Stimulated activated naive CD4-positive, alpha-beta T cell (primary cell): Measurements from ENCODE around the gene OR8S1.
"Not testable (repeated sequence)": the region's sequence is repeated elsewhere in the genome, so short reads cannot be mapped to it uniquely, and the experiment has no call there.

ENCODE experiments used
- DNase-seq, 6 experiments: peaks; one replicate each; lab custom pipeline; 2025; lab: John Stamatoyannopoulos, UW

The OR8S1 gene, protein sequence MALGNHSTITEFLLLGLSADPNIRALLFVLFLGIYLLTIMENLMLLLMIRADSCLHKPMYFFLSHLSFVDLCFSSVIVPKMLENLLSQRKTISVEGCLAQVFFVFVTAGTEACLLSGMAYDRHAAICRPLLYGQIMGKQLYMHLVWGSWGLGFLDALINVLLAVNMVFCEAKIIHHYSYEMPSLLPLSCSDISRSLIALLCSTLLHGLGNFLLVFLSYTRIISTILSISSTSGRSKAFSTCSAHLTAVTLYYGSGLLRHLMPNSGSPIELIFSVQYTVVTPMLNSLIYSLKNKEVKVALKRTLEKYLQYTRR

DNA sequence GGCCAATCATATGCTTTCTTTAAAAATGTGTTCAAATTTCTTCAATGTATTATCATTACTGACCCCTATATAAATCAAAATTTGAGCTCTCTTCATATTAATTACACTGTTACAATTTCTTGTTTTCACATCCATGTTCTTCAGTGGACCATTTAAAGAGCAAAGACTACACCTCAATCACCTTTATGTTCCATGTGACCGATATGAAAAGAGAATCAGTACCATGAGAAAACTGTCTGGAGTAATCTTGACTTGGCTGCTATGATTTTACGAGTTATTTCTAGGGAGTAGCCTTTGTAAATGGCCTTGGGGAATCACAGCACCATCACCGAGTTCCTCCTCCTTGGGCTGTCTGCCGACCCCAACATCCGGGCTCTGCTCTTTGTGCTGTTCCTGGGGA lies at the start of gene OR8S1:
TSS of gene OR8S1 (plus strand) at position 301 of the 400 bp plus-strand sequence. CDS start at position 301, 0 bp downstream.
- DNase-seq = no peak

DNA sequence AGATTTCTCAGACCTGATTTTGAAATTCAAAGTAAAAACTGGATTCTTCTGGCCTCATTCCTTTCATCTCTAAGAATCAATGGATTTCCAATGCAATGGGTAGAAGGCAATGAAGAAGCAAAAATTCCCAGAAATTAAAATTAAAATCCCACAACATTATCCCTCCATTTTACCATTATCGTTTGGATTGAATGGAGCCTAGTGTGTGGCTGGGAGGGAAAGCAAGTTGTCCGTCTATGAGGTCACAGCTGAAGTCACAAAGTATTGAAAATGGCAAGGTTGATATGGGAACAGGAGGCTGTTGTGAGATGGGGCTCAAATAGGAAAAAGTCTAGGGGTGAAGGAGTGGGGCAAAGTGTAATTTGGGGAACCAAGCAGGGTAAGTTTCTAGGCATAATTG lies 43.2 kb upstream of the OR8S1 start, which contains the start of gene C12orf54:
TSS of gene C12orf54 (plus strand) at position 301 of the 400 bp plus-strand sequence. CDS start 799 bp downstream, outside the sequence.
- DNase-seq = no peak

DNA sequence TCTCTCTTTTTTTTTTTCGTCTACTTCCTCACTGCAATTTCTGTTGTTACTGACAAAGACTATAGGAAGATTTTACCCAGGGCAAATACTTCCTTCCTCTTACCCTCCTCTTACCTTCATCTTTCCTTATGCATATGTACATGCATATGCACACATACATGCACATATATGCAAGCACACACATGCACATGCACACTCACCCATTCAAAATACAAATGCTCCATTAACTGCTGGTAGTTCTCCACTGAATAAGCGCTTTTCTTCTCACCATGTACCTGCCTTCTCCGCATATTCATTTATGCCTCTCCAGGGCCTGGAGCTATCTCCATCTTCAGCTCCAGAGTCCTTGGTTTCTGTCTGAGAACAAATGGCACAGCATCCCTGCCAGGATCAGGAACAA lies 42.5 kb upstream of the OR8S1 start:
- no peak for DNase-seq

DNA sequence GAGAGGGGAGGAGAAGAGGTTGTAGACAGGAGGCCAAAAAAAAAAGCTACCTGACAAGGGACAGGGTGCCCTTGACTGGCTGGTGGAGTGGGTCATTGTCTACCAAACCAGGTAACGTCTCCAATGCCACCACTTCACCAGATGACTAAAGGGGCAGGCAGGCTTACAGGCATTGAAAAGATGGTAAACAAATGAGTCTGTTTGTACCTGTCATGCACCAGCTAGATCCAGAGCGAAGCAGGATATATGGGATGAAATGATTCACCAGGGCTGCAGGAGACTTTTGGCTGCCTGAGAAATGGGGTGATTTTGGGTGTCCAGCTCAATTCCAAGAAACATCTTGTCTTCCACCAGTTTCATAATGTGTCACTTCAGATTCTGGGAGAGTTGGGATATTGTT lies 39.2 kb upstream of the OR8S1 start:
- no peak for DNase-seq

DNA sequence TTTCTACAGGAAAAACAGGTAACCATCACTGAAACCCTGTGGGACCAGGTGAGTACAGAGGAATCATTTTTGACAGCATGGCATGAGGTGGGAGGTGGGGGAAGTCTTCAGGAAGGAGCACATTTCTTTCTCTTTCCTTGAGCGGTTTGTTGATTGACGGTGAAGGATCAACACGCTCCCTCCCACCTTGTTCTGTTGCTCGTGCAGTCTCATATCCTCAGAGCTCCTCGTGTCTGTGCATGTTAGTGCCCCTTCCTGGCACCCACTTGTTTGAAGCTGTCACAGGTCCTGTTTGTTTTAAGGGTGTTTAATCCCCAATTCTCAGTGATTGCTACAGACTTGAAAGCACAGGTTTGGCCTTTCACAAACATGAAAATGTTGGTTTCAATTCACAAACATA lies 38.8 kb upstream of the OR8S1 start:
- no peak for DNase-seq

DNA sequence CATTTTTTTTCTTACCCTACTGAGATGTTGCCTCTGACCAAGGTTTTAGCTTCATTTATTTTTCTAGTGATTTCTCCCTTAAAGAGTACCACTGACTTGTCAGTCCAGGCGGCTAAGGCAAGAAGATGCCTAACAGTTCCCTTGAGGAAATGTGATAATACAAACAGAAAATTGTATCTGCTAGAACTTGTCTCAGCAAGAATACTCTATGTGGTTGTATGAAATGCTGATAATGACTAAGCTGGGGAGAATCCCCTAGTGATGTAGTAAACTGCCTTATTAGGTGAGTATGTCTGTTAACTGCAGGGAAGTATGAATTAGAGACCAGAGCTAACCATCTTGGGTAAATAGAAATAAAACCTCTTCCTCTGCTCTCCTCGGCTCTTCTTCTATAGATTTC lies 36.4 kb upstream of the OR8S1 start:
- no peak for DNase-seq

DNA sequence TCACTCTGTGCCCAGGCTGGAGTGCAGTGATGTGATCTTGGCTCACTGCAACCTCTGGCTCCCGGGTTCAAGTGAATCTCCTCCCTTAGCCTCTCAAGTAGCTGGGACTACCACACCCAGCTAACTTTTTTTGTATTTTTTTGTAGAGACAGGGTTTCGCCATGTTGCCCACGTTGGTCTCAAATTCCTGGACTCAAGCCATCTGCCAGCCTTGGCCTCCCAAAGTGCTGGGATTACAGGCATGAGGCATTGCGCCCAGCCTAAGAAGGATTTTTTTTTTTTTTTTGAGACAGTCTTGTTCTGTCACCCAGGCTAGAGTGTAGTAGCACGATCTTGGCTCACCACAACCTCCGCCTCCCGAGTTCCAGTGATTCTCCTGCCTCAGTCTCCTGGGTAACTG lies 36.0 kb upstream of the OR8S1 start:
- DNase-seq = not testable (repeated sequence)

DNA sequence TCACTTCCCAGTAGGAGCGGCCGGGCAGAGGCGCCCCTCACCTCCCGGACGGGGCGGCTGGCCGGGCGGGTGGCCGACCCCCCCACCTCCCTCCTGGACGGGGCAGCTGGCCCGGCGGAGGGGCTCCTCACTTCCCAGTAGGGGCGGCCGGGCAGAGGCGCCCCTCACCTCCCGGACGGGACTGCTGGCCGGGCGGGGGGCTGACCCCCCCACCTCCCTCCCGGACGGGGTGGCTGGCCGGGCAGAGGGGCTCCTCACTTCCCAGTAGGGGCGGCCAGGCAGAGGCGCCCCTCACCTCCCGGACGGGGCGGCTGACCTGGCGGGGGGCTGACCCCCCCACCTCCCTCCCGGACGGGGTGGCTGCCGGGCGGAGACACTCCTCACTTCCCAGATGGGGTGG lies 25.2 kb upstream of the OR8S1 start:
- not testable (repeated sequence) for DNase-seq

DNA sequence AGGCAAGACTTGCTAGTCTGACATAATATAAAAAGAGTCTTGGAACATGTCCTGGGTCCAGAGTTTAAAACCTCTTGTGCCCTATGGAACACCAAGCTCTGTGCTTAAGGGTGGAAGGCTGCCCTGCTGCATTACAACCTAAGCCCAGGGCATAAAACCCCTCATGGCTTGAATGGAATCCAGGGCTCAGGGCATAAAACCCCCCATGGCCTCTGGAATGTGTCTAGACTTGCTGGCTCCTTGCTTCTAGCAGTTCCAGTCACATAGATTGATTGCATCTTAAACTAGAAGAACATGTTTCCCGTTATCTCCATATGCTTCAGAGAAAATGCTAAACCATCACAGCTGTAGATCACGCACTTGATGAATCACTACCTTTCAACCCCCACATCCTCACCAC lies 18.6 kb upstream of the OR8S1 start:
- not testable (repeated sequence) for DNase-seq

DNA sequence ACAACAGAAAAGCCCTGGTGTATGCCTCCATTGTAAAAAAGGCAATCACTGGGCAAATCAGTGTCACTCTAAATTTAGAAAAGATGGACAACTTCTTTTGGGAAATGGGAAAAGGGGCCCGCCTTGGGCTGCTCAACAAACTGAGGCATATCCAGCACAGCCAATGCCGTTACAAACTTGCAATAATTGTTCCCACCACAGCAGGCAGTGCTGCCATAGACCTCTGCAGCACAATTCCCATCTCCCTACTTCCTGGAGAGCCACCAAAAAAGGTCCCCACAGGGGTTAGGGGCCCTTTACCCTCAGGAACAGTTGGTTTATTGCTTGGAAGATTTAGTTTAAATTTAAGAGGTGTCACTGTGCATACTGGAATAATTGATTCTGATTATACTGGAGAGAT lies 16.4 kb upstream of the OR8S1 start:
- no peak for DNase-seq

DNA sequence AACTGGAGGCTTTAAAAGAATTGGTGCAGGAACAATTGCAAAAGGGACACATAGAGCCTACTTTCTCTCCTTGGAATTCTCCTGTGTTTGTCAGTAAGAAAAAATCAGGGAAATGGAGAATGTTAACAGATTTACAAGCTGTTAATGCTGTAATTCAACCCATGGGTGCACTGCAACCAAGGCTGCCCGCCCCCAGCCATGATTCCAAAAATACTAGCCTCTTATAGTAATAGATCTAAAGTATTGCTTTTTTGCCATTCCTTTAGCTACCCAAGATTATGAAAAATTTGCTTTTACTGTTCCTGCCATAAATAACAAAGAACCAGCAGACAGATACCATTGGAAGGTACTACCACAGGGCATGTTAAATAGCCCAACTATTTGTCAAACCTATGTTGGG lies 15.3 kb upstream of the OR8S1 start:
- DNase-seq = no peak

DNA sequence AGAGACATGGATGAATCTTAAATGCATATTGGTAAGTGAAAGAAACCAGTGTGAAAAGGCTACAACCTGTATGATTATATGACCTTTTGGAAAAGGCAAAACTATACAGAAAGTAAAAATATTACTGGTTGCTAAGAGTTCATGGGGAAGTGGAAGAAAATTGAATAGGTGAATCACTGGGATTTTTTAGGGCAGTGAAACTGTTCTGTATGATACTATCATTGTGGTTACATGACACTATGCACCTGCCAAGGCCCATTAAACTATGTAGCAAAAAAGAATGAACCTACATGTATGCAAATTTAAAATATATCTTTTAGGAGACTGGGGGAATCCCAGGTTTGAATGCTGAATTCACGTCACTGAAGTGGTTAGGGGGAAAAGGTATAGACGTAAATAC lies 12.6 kb upstream of the OR8S1 start:
- no peak for DNase-seq

DNA sequence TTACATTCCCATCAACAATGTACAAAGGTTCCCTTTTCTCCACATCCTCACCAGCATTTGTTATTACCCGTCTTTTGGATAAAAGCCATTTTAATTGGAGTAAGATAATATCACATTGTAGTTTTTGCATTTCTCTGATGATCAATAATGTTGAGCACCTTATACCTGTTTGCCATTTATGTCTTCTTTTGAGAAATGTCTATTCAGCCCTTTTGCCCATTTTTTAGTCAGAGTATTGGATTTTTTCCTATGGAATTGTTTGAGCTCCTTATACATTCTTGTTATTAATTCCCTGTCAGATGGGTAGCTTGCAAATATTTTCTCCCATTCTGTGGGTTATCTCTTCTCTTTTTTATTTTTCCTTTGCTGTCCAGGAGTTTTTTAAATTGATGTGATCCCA lies 10.7 kb upstream of the OR8S1 start:
- no peak for DNase-seq

DNA sequence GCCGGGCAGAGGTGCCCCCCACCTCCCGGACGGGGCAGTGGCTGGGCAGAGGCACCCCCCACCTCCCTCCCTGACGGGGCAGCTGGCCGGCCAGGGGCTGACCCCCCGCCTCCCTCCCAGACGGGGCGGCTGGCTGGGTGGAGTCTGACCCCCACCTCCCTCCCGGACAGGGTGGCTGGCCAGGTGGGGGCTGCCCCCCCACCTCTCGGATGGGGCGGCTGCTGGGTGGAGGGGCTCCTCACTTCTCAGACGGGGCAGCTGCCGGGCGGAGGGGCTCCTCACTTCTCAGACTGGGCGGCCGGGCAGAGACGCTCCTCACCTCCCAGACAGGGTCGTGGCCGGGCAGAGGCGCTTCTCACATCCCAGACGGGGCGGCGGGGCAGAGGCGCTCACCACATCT lies 5.1 kb upstream of the OR8S1 start:
- not testable (repeated sequence) for DNase-seq

DNA sequence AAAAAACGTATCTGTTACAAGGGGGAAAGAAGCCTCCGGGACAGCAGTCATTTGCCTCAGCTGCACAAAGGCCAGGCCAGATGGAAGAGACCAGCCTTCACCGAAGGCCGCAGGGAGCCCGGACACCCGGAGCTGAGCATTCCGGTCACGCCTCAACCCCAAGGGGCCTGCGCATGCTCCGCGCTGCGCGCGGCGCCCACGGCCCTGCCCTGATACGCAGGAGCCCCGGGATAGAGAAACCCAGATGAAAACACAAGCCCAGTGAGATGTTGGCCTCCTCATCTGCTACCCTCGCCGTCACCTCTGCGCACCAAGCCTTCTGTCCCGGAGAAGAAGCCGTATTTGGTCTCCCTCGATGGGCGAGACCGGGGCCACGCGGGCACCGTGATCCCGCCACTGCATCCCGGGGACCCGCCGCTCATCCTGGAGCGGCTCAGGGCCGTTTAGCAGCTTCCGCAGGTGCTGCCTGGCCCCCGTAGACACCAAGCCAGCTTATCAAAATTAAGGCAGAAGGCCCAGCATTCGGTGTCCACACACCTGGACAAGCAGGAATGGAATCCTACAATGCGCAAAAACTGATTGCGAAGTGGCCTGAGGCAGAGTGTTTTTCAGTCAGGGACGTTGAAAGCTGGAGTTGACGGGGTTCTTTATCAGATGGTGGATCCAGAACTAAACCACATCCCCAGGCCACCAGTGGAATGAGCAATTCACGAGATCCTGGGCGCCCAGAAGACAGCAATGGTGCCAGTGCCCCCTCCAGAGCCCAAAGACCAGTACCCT lies 2.6 kb downstream of the OR8S1 start:
- DNase-seq = no peak

DNA sequence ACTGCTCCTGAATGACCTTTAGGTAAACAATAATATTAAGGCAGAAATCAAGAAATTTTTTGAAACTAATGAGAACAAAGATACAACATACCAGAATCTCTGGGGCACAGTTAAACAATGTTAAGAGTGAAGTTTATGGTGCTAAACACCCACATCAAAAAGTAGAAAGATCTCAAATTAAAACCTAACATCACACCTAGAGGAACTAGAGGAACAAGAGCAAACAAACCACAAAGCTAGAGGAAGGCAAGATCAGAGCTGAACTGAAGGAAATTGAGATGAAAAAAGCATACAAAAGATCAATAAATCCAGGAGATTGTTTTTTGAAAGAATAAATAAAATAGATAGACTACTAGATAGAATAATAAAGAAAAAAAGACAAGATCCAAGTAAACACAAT lies 7.2 kb downstream of the OR8S1 start:
- DNase-seq = peak in 3 of 6 experiments; percentile 24 to 60 (median 60)

DNA sequence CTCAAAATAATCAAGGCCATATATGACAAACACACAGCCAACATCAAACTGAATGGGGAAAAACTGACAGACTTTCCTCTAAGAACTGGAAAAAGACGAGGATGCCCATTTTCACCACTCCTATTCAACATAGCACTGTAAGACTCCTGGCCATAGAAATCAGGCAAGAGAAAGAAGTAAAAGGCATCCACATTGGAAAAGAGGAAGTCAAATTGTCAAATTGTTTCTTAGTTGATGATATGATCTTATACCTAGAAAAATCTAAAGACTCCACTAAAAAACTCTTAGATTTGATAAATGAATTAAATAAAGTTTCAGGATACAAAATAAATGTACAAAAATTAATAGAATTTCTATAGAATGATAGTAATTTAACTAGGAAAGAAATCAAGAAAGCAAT lies 11.2 kb downstream of the OR8S1 start:
- DNase-seq = no peak

DNA sequence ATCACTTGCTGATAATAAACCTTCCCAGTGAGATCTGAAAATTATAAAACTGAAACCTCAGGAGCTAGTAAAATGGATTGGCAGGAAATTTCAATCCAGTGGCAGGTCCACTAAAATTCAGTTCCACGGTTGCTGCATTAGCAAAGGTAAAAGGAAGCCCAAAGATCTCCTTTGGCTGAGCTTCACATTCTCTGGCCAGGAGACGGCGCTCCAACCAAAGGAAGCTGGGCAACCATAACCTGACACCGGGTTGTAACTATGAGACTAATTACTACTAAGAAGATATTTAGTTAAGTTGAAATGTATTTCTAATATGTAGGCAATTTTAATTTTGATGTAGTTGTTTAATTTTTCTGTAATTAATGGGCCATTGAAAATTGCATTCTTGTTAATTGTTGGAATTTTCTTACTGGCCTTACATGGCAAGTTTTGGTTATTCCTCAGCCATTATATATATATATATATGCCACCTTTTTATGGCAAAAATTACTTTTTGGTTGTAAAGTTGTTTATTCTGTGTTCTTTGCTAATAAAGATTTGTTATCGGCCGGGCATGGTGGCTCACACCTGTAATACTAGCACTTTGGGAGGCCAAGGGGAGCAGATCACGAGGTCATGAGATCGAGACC lies 17.0 kb downstream of the OR8S1 start:
- peak; percentile 5 to 36 (median 19) for DNase-seq

DNA sequence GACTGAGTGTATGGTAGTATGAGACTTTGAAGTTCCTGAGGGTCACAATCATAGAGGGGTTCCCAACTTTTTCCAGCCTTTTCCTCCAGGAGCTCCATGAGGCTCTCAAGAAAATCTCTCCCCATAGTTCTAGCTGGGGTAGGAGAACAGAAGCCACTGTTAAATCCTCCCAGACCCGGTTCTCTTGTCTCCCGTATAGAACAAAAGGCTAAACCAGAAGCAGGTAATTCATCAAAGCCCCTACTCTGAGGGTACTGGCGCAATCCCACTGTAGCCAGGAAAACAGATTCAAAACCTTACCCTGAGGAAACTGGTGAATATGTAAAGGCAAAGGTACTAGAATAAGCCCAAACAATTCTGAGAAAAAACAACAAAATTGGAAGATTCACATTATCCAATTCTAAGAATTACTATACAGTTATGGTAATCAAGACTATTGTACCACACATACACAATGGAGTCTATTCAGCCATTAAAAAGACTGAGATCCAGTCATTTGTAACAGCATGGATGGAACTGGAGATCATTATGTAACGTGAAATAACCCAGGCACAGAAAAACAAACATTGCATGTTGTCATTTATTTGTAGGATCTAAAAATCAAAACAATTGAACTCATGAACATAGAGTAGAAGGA lies 20.5 kb downstream of the OR8S1 start:
- DNase-seq = no peak

DNA sequence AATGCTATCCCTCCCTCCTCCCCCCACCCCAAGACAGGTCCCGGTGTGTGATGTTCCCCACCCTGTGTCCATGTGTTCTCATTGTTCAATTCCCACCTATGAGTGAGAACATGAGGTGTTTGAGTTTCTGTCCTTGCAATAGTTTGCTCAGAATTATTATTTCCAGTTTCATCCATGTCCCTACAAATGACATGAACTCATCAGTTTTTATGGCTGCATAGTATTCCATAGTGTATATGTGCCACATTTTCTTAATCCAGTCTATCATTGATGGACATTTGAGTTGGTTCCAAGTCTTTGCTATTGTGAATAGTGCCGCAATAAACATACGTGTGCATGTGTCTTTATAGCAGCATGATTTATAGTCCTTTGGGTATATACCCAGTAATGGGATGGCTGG lies 21.6 kb downstream of the OR8S1 start:
- not testable (repeated sequence) for DNase-seq

DNA sequence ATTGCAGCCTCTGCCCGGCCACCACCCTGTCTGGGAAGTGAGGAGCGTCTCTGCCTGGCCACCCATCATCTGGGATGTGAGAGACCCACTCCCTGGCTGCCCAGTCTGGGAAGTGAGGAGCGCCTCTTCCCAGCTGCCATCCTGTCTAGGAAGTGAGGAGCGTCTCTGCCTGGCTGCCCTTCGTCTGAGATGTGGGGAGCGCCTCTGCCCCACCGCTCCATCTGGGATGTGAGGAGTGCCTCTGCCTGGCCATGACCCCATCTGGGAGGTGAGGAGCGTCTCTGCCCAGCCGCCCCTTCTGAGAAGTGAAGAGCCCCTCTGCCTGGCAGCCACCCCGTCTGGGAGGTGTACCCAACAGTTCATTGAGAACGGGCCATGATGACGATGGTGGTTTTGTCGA lies 26.2 kb downstream of the OR8S1 start:
- DNase-seq = not testable (repeated sequence)

DNA sequence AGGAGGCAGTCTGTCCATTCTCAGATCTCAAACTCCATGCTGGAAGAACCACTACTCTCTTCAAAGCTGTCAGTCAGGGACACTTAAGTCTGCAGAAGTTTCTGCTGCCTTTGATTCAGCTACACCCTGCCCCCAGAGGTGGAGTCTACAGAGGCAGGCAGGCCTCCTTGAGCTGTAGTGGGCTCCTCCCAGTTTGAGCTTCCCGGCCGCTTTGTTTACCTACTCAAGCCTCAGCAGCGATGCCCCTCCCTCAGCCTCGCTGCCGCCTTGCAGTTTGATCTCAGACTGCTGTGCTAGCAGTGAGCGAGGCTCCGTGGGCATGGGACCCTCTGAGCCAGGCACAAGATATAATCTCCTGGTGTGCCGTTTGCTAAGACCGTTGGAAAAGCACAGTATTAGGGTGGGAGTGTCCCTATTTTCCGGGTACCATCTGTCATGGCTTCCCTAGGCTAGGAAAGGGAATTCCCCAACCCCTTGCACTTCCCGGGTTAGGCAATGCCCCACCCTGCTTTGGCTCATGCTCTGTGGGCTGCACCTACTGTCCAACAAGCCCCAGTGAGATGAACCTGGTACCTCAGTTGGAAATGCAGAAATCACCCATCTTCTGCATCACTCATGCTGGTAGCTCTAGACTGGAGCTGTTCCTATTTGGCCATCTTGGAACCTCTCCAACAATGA lies 28.4 kb downstream of the OR8S1 start:
- not testable (repeated sequence) for DNase-seq
